Sigmoid colon (tissue), 7 donors: ENCODE data around the gene HINFP. TPM values are rescaled to one million over a fixed set of nuclear protein-coding genes. Genes with fewer than 3 reads are reported as not detected.

Experiments used
- DNase-seq: peaks from one replicate; pipeline ENCODE4 v3.0.0-alpha.2; 2019
- H3K27ac ChIP-seq, 4 donors: fragments of 200-600 bp; sonication (generic); one replicate each; pipeline ENCODE4 v1.5.1; 2016 to 2019; ENCODE audit warnings: mild to moderate bottlenecking in 1 of 4
- H3K27me3 ChIP-seq, 3 donors: fragments of 200-600 bp; sonication (generic); one replicate each; pipeline ENCODE4 v1.5.1; 2019; ENCODE audit warnings: mild to moderate bottlenecking in 1 of 3
- H3K36me3 ChIP-seq, 4 donors: fragments of 200-600 bp; sonication (generic); one replicate each; pipeline ENCODE4 v1.5.1; 2016 to 2019
- H3K4me1 ChIP-seq, 4 donors: fragments of 200-600 bp; sonication (generic); one replicate each; pipeline ENCODE4 v1.5.1; 2017 to 2019
- H3K4me3 ChIP-seq, 4 donors: fragments of 200-600 bp; sonication (generic); one replicate each; pipeline ENCODE4 v1.5.1; 2017 to 2019; ENCODE audit warnings: mild to moderate bottlenecking in 2 of 4, moderate library complexity in 1 of 4
- H3K9me3 ChIP-seq, 4 donors: fragments of 200-600 bp in 3 of 4; sonication (generic) in 3 of 4; one replicate each; pipeline versions ENCODE4 v1.5.1 to v1.6.1; 2013 to 2019
- CTCF ChIP-seq, 4 experiments: fragments of 450-650 bp in 3 of 4; fragments of 200-600 bp in 1 of 4; IDR thresholded peaks; one replicate each; pipeline ENCODE4 v1.5.1; 2016 to 2019; ENCODE audit warnings: antibody characterized with exemption in 4 of 4, mild to moderate bottlenecking in 3 of 4, moderate library complexity in 2 of 4
- EP300 ChIP-seq, 4 donors: sonication (generic); formaldehyde crosslinking; IDR thresholded peaks; one replicate each; pipeline ENCODE4 v1.6.1; 2017; ENCODE audit warnings: antibody characterized with exemption in 4 of 4
- POLR2A ChIP-seq, 2 donors: fragments of 450-650 bp; IDR thresholded peaks; one replicate each; pipeline ENCODE4 v1.6.1; 2016; ENCODE audit warnings: antibody characterized with exemption in 2 of 2, mild to moderate bottlenecking in 2 of 2, moderate library complexity in 2 of 2
- POLR2AphosphoS5 ChIP-seq, 4 donors: sonication (generic); formaldehyde crosslinking; IDR thresholded peaks; one replicate each; pipeline ENCODE4 v1.6.1; 2017; ENCODE audit warnings: antibody characterized with exemption in 4 of 4
- WGBS, 2 donors: extraction: QIAGEN DNeasy Blood & Tissue Kit; methylation state at CpG; one replicate each; pipeline ENCODE4 v1.1.7; 2013; 5-methylcytosine and 5-hydroxymethylcytosine counted together
- intact Hi-C: fragments of 100-400 bp; cut with DNase I; formaldehyde crosslinking; loops from one replicate; pipeline ENCODE4 v1.15.1; 2023
- polyA plus RNA-seq, 3 donors: library from polyadenylated mRNA; stranded (reverse); fragments of 200-250 nt; gene quantifications; one replicate each; pipeline ENCODE4 v1.2.3, GENCODE V29; 2013
- total RNA-seq, 4 donors: library from RNA; depleted of rRNA; stranded (reverse); fragments of >200 nt; gene quantifications; one replicate each; pipeline ENCODE4 v1.1.0, GENCODE V29; 2016
- donor health status: healthy with polysubstance abuse.
- donor health status: Bipolar disorder and iron deficiency.
- donor health status: healthy.

Gene HINFP
- total and polyA plus RNA-seq, 7 donors: 12.0 to 33.0 (median 20.1) TPM

- TF ChIP-seq EP300 (IDR thresholded peaks at IDR 0.05) (no peak), POLR2AphosphoS5 (IDR thresholded peaks at IDR 0.05) (no peak), CTCF (IDR thresholded peaks at IDR 0.05) (no peak), POLR2A (IDR thresholded peaks at IDR 0.05) (no peak)
- Histone ChIP-seq H3K27ac (no peak overlapping the region), H3K4me3 (peak overlapping the region in 3 of 4 donors; percentile 94 to 97 (median 97)), H3K36me3 (peaks cover 3 to 32% (median 21%) of the 10 kb centered on the region in 4 donors), H3K4me1 (peaks cover 0 to 35% (median 26%) of the 10 kb centered on the region in 4 donors), H3K27me3 (no peaks in the 10 kb centered on the region), H3K9me3 (no peaks in the 10 kb centered on the region)
- DNase-seq: no peak
- 54 to 72% methylated on average over 2 of the region's 2 CpGs for WGBS, 2 donors
- intact Hi-C loops: no loop called here
Observed at GRCh38 chr11:119108857-119109221, 12.5 kb upstream of the HINFP start.

GRCh38 chr11:119109843-119110242 lies 11.5 kb upstream of the HINFP start:
- TF ChIP-seq POLR2AphosphoS5 (IDR thresholded peaks at IDR 0.05) (no peak), POLR2A (IDR thresholded peaks at IDR 0.05) (no peak), CTCF (IDR thresholded peaks at IDR 0.05) (no peak), EP300 (IDR thresholded peaks at IDR 0.05) (no peak)
- Histone ChIP-seq H3K27me3 (no peaks in the 10 kb centered on the region), H3K4me3 (no peak overlapping the region), H3K9me3 (no peaks in the 10 kb centered on the region), H3K27ac (no peak overlapping the region), H3K4me1 (peaks cover 0 to 35% (median 26%) of the 10 kb centered on the region in 4 donors), H3K36me3 (peaks cover 7 to 42% (median 24%) of the 10 kb centered on the region in 4 donors)
- DNase-seq: no peak
- 93 to 94% methylated on average over 3 of the region's 3 CpGs for WGBS, 2 donors
- intact Hi-C loops: no loop called here

GRCh38 chr11:119110439-119110838 lies 10.9 kb upstream of the HINFP start:
- Histone ChIP-seq H3K4me3 (no peak overlapping the region), H3K27me3 (no peaks in the 10 kb centered on the region), H3K4me1 (peaks cover 0 to 35% (median 26%) of the 10 kb centered on the region in 4 donors), H3K36me3 (peaks cover 7 to 47% (median 24%) of the 10 kb centered on the region in 4 donors), H3K9me3 (no peaks in the 10 kb centered on the region), H3K27ac (no peak overlapping the region)
- TF ChIP-seq POLR2A (IDR thresholded peaks at IDR 0.05) (no peak), POLR2AphosphoS5 (IDR thresholded peaks at IDR 0.05) (no peak), CTCF (IDR thresholded peaks at IDR 0.05) (no peak), EP300 (IDR thresholded peaks at IDR 0.05) (no peak)
- no peak for DNase-seq
- intact Hi-C loops: no loop called here
- 89 to 93% methylated on average over 10 of the region's 10 CpGs for WGBS, 2 donors

GRCh38 chr11:119111361-119111925 lies 9.9 kb upstream of the HINFP start:
- Histone ChIP-seq H3K9me3 (no peaks in the 10 kb centered on the region), H3K36me3 (peaks cover 7 to 57% (median 28%) of the 10 kb centered on the region in 4 donors), H3K27me3 (no peaks in the 10 kb centered on the region), H3K4me1 (peaks cover 0 to 31% (median 23%) of the 10 kb centered on the region in 4 donors), H3K27ac (no peak overlapping the region), H3K4me3 (no peak overlapping the region)
- intact Hi-C loops: no loop called here
- DNase-seq: no peak
- 95 to 96% methylated on average over 11 of the region's 11 CpGs for WGBS, 2 donors
- TF ChIP-seq POLR2A (IDR thresholded peaks at IDR 0.05): no peak
- TF ChIP-seq POLR2AphosphoS5 (IDR thresholded peaks at IDR 0.05): no peak
- no peak for TF ChIP-seq CTCF (IDR thresholded peaks at IDR 0.05)
- TF ChIP-seq EP300 (IDR thresholded peaks at IDR 0.05): no peak
